ENCODE measurements around the gene TACC2.

DNA sequence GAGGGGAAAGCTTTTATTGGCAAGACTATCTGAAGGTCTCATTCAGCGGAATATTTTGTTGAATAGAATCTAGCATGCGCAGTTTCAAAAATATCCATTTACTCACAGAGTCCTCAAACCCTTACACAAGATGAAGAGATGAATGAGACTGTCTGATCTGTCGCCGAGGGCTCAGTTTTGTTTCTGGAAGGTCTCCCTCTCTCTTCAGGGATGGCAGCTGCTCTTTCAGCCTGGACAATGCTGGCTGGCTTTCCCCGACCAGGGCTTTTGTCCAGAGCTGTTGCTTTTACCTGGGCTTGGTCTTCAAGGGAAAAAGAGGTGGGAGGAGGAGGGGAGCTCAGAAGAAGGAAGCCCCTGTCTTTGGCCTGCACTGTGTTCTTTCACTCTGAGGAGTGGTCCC, 200.2 kb downstream of the TACC2 start:
- TF ChIP-seq EZH2 (IDR thresholded peaks at IDR 0.05; ENCODE audit: insufficient read depth, poor library complexity, severe bottlenecking): no peak
- TF ChIP-seq EZH2phosphoT487 (IDR thresholded peaks at IDR 0.05; ENCODE audit: insufficient read depth, low read depth): no peak
